Amygdala (tissue), 56 donors: ENCODE measurements around the gene HAT1.
"Not testable (repeated sequence)": the region's sequence is repeated elsewhere in the genome, so short reads cannot be mapped to it uniquely, and the experiment has no call there.

Experiments
- DNase-seq, 56 donors: peaks; one replicate each; lab custom pipeline; 2025; lab: John Stamatoyannopoulos, UW

HAT1 gene

GRCh38 chr2:171966688-171967087 lies 44.4 kb downstream of the HAT1 start:
- no peak for DNase-seq

- DNase-seq = no peak
Observed at GRCh38 chr2:171968509-171968908, 46.2 kb downstream of the HAT1 start.

- no peak for DNase-seq
Observed at GRCh38 chr2:171972329-171972982, 50.2 kb downstream of the HAT1 start.

GRCh38 chr2:171979103-171979502 lies 56.8 kb downstream of the HAT1 start:
- no peak for DNase-seq

GRCh38 chr2:171983924-171984323 lies 61.7 kb downstream of the HAT1 start:
- DNase-seq = not testable (repeated sequence)

GRCh38 chr2:171985076-171985475 lies 62.8 kb downstream of the HAT1 start:
- no peak for DNase-seq

- no peak for DNase-seq
Observed at GRCh38 chr2:171986778-171987177, 64.5 kb downstream of the HAT1 start.

GRCh38 chr2:171991027-171991426 lies 68.8 kb downstream of the HAT1 start:
- DNase-seq = no peak

- DNase-seq = no peak
Observed at GRCh38 chr2:171995586-171995985, 73.3 kb downstream of the HAT1 start.

- no peak for DNase-seq
Observed at GRCh38 chr2:171996021-171996420, 73.8 kb downstream of the HAT1 start.

GRCh38 chr2:171997031-171997430 lies 74.8 kb downstream of the HAT1 start:
- not testable (repeated sequence) for DNase-seq

GRCh38 chr2:171999161-171999560 lies 76.9 kb downstream of the HAT1 start:
- DNase-seq = peak in 4 of 56 donors; percentile 6 to 46 (median 42)

- peak; percentile 30 to 95 (median 84) for DNase-seq
Observed at GRCh38 chr2:171999604-172000469, 77.6 kb downstream of the HAT1 start, which contains the start of gene METAP1D. TSS of gene METAP1D (plus strand) at chr2:171999953. CDS start at chr2:171999970, 17 bp downstream.

GRCh38 chr2:172000696-172001361 lies 78.6 kb downstream of the HAT1 start:
- DNase-seq = no peak

- DNase-seq = no peak
Observed at GRCh38 chr2:172007372-172007771, 85.1 kb downstream of the HAT1 start.

GRCh38 chr2:172009823-172010222 lies 87.6 kb downstream of the HAT1 start:
- no peak for DNase-seq

GRCh38 chr2:172011812-172012575 lies 89.7 kb downstream of the HAT1 start:
- no peak for DNase-seq

- DNase-seq = no peak
Observed at GRCh38 chr2:172012677-172013391, 90.6 kb downstream of the HAT1 start.

GRCh38 chr2:172013396-172013795 lies 91.1 kb downstream of the HAT1 start:
- DNase-seq = no peak
